Measurements from ENCODE around the gene ITGA4.

- TF ChIP-seq ZNF121 (CRISPR knock-in tag; IDR thresholded peaks at IDR 0.05) (no peak), ZNF430 (CRISPR knock-in tag; IDR thresholded peaks at IDR 0.05) (no peak), THAP9 (CRISPR knock-in tag; IDR thresholded peaks at IDR 0.05; ENCODE audit: borderline replicate concordance) (no peak), PBX2 (CRISPR knock-in tag; IDR thresholded peaks at IDR 0.05) (no peak), LCORL (IDR thresholded peaks at IDR 0.05) (no peak), LCORL (CRISPR knock-in tag; IDR thresholded peaks at IDR 0.05) (no peak), CTCF (CRISPR knock-in tag; IDR thresholded peaks at IDR 0.05) (no peak)
Measured at GRCh38 chr2:181553244-181553643, 96.1 kb downstream of the ITGA4 start.

Measured in HepG2 (cell line).